Measurements from ENCODE around the gene UBXN7.

DNA sequence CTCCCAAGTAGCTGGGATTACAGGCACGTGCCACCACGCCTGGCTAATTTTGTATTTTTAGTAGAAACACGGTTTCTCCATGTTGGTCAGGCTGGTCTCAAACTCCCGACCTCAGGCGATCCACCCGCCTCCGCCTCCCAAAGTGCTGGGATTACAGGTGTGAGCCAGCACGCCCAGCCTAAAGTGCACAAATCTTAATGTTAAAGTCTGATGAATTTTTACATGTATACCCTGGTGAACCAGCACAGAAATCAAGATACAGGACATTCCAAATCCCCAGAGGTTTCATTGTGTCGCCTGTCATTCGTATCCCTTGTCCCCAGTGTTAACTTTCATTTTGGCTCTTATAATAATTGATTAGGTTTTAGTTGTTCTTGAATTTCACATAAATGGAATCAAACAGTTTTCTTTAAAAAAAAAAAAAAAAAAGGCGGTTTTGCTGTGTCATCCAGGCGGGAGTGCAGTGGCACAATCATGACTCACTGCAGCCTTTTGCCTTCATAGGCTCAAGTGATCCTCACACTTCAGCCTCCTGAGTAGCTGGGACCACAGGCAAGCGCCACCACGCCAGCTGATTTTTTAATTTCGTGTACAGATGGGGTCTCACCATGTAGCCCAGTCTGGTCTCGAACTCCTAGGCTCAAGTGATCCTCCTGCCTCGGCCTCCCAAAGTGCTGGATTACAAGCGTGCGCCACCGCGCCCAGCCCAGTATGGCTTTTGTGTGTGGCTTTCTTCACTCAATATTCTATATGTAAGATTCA lies 92.6 kb downstream of the UBXN7 start:
- TF ChIP-seq, protein P1, sequence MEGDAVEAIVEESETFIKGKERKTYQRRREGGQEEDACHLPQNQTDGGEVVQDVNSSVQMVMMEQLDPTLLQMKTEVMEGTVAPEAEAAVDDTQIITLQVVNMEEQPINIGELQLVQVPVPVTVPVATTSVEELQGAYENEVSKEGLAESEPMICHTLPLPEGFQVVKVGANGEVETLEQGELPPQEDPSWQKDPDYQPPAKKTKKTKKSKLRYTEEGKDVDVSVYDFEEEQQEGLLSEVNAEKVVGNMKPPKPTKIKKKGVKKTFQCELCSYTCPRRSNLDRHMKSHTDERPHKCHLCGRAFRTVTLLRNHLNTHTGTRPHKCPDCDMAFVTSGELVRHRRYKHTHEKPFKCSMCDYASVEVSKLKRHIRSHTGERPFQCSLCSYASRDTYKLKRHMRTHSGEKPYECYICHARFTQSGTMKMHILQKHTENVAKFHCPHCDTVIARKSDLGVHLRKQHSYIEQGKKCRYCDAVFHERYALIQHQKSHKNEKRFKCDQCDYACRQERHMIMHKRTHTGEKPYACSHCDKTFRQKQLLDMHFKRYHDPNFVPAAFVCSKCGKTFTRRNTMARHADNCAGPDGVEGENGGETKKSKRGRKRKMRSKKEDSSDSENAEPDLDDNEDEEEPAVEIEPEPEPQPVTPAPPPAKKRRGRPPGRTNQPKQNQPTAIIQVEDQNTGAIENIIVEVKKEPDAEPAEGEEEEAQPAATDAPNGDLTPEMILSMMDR (IDR thresholded peaks at IDR 0.05), result no peak
- TF ChIP-seq SIN3A (IDR thresholded peaks at IDR 0.05; ENCODE audit: borderline replicate concordance, insufficient read depth, low read depth, low read length) (no peak), REST (IDR thresholded peaks at IDR 0.05; ENCODE audit: insufficient read depth in 1 of 2, low read depth in 2 of 2, low read length in 1 of 2) (no peak), POLR2AphosphoS5 (IDR thresholded peaks at IDR 0.05; ENCODE audit: low read depth, low read length) (no peak)
